HG03520 (cell line): Measurements from ENCODE around the gene SPATA6L.
A peak's percentile ranks its signal among the peaks of the same experiment; 100 is the strongest.

Source experiments
- ATAC-seq: cut with Tn5 transposase; IDR thresholded peaks from one replicate; pipeline ENCODE4 v1.9.1; 2021; ENCODE audit warnings: mild to moderate bottlenecking, moderate library complexity; ENCODE audit not compliant: unreplicated experiment

The SPATA6L gene

GRCh38 chr9:4590430-4591122, 75.7 kb downstream of the SPATA6L start:
- ATAC-seq, result no peak

- no peak for ATAC-seq
Measured at GRCh38 chr9:4588721-4589120, 77.6 kb downstream of the SPATA6L start.

GRCh38 chr9:4585135-4585534, 81.1 kb downstream of the SPATA6L start:
- ATAC-seq, result no peak

GRCh38 chr9:4584636-4585035, 81.6 kb downstream of the SPATA6L start:
- ATAC-seq, result no peak

GRCh38 chr9:4583001-4583400, 83.3 kb downstream of the SPATA6L start:
- ATAC-seq, result no peak

- no peak for ATAC-seq
Measured at GRCh38 chr9:4581861-4582565, 84.3 kb downstream of the SPATA6L start.

GRCh38 chr9:4581035-4581760, 85.1 kb downstream of the SPATA6L start:
- ATAC-seq, result no peak

- no peak for ATAC-seq
Measured at GRCh38 chr9:4579001-4579400, 87.3 kb downstream of the SPATA6L start.

GRCh38 chr9:4576448-4576847, 89.8 kb downstream of the SPATA6L start:
- ATAC-seq, result no peak

GRCh38 chr9:4575997-4576396, 90.3 kb downstream of the SPATA6L start:
- ATAC-seq, result no peak

- peak; percentile 63 for ATAC-seq
Measured at GRCh38 chr9:4574657-4575243, 91.5 kb downstream of the SPATA6L start.

- ATAC-seq, result no peak
Measured at GRCh38 chr9:4573634-4574389, 92.5 kb downstream of the SPATA6L start.

- ATAC-seq, result no peak
Measured at GRCh38 chr9:4573176-4573575, 93.1 kb downstream of the SPATA6L start.

- no peak for ATAC-seq
Measured at GRCh38 chr9:4572184-4572826, 94.0 kb downstream of the SPATA6L start.

- ATAC-seq, result no peak
Measured at GRCh38 chr9:4569101-4569500, 97.2 kb downstream of the SPATA6L start.

- no peak for ATAC-seq
Measured at GRCh38 chr9:4567601-4568000, 98.7 kb downstream of the SPATA6L start.

GRCh38 chr9:4566806-4567205, 99.5 kb downstream of the SPATA6L start:
- no peak for ATAC-seq

- no peak for ATAC-seq
Measured at GRCh38 chr9:4563105-4563504, 103.2 kb downstream of the SPATA6L start.

- ATAC-seq, result peak; percentile 83
Measured at GRCh38 chr9:4559261-4560182, 106.8 kb downstream of the SPATA6L start.
